ENCODE data around the gene IRGC. TPM values are rescaled to one million over a fixed set of nuclear protein-coding genes. Genes with fewer than 3 reads are reported as not detected.

The IRGC gene
- polyA plus RNA-seq, 3 donors, result not detected

- no peak for DNase-seq (ENCODE audit: extremely low read depth in 1 of 11, low read depth in 9 of 11, low spot score in 4 of 11)
Observed at GRCh38 chr19:43718627-43719377, 2.9 kb downstream of the IRGC start.

GRCh38 chr19:43719378-43719868 is 3.5 kb downstream of the IRGC start:
- DNase-seq (ENCODE audit: extremely low read depth in 1 of 11, low read depth in 9 of 11, low spot score in 4 of 11), result no peak

- DNase-seq (ENCODE audit: extremely low read depth in 1 of 11, low read depth in 9 of 11, low spot score in 4 of 11), result no peak
Observed at GRCh38 chr19:43719918-43720317, 4.0 kb downstream of the IRGC start.

- no peak for DNase-seq (ENCODE audit: extremely low read depth in 1 of 11, low read depth in 9 of 11, low spot score in 4 of 11)
Observed at GRCh38 chr19:43720936-43721335, 5.1 kb downstream of the IRGC start.

- DNase-seq (ENCODE audit: extremely low read depth in 1 of 11, low read depth in 9 of 11, low spot score in 4 of 11), result no peak
Observed at GRCh38 chr19:43721469-43722048, 5.7 kb downstream of the IRGC start.

- no peak for DNase-seq (ENCODE audit: extremely low read depth in 1 of 11, low read depth in 9 of 11, low spot score in 4 of 11)
Observed at GRCh38 chr19:43723588-43723987, 7.7 kb downstream of the IRGC start.

- DNase-seq (ENCODE audit: extremely low read depth in 1 of 11, low read depth in 9 of 11, low spot score in 4 of 11), result no peak
Observed at GRCh38 chr19:43724896-43725295, 9.0 kb downstream of the IRGC start.

- DNase-seq (ENCODE audit: extremely low read depth in 1 of 11, low read depth in 9 of 11, low spot score in 4 of 11), result no peak
Observed at GRCh38 chr19:43725468-43725867, 9.6 kb downstream of the IRGC start.

- no peak for DNase-seq (ENCODE audit: extremely low read depth in 1 of 11, low read depth in 9 of 11, low spot score in 4 of 11)
Observed at GRCh38 chr19:43726736-43727592, 11.1 kb downstream of the IRGC start.

GRCh38 chr19:43727593-43727853 is 11.6 kb downstream of the IRGC start:
- no peak for DNase-seq (ENCODE audit: extremely low read depth in 1 of 11, low read depth in 9 of 11, low spot score in 4 of 11)

GRCh38 chr19:43729919-43730318 is 14.0 kb downstream of the IRGC start:
- DNase-seq (ENCODE audit: extremely low read depth in 1 of 11, low read depth in 9 of 11, low spot score in 4 of 11), result no peak

- DNase-seq (ENCODE audit: extremely low read depth in 1 of 11, low read depth in 9 of 11, low spot score in 4 of 11), result no peak
Observed at GRCh38 chr19:43731346-43731745, 15.5 kb downstream of the IRGC start.

- no peak for DNase-seq (ENCODE audit: extremely low read depth in 1 of 11, low read depth in 9 of 11, low spot score in 4 of 11)
Observed at GRCh38 chr19:43731846-43732245, 16.0 kb downstream of the IRGC start.

GRCh38 chr19:43735013-43735412 is 19.1 kb downstream of the IRGC start:
- DNase-seq (ENCODE audit: extremely low read depth in 1 of 11, low read depth in 9 of 11, low spot score in 4 of 11), result no peak

- no peak for DNase-seq (ENCODE audit: extremely low read depth in 1 of 11, low read depth in 9 of 11, low spot score in 4 of 11)
Observed at GRCh38 chr19:43735957-43736356, 20.1 kb downstream of the IRGC start.

- DNase-seq (ENCODE audit: extremely low read depth in 1 of 11, low read depth in 9 of 11, low spot score in 4 of 11), result no peak
Observed at GRCh38 chr19:43738780-43739211, 22.9 kb downstream of the IRGC start.

GRCh38 chr19:43739439-43740235 is 23.8 kb downstream of the IRGC start:
- no peak for DNase-seq (ENCODE audit: extremely low read depth in 1 of 11, low read depth in 9 of 11, low spot score in 4 of 11)

- DNase-seq (ENCODE audit: extremely low read depth in 1 of 11, low read depth in 9 of 11, low spot score in 4 of 11), result no peak
Observed at GRCh38 chr19:43741075-43741825, 25.4 kb downstream of the IRGC start.

- DNase-seq (ENCODE audit: extremely low read depth in 1 of 11, low read depth in 9 of 11, low spot score in 4 of 11), result no peak
Observed at GRCh38 chr19:43743059-43743458, 27.2 kb downstream of the IRGC start.
